Activated CD8-positive, alpha-beta T cell treated with anti-CD3 and anti-CD28 coated beads, Interleukin-2, amount 10 ng/mL, durations not matched to agents 7 days and 5 days (primary cell): ENCODE data around the gene CSK. TPM values are rescaled to one million over a fixed set of nuclear protein-coding genes. Genes with fewer than 3 reads are reported as not detected.

Experiments
- ATAC-seq: fragments of 150-1000 bp; cut with Tn5 transposase; one replicate; pipeline ENCODE4 v1.10.0; 2021; ENCODE audit warnings: moderate library complexity
- CTCF ChIA-PET: fragments of 350-600 bp; sonication (Branson Sonifier 250); formaldehyde crosslinking; loops from one replicate; lab custom pipeline; 2021; ENCODE audit warnings: antibody characterized with exemption; lab: Charles Lee
- POLR2A ChIA-PET: fragments of 350-600 bp; sonication (Branson Sonifier 250); formaldehyde crosslinking; loops from one replicate; lab custom pipeline; 2021; ENCODE audit warnings: antibody characterized with exemption; lab: Charles Lee
- DNase-seq: peaks from one replicate; pipeline ENCODE4 v3.0.0-alpha.2; 2020
- H3K27ac Mint-ChIP-seq: one replicate; pipeline ENCODE4 v1.8.0; 2021; ENCODE audit warnings: mild to moderate bottlenecking, mixed read lengths
- H3K27me3 Mint-ChIP-seq: one replicate; pipeline ENCODE4 v1.8.0; 2021; ENCODE audit warnings: low read depth, mixed read lengths
- H3K36me3 Mint-ChIP-seq: one replicate; pipeline ENCODE4 v1.8.0; 2021; ENCODE audit warnings: low read depth, mixed read lengths
- H3K4me1 Mint-ChIP-seq: one replicate; pipeline ENCODE4 v1.8.0; 2021; ENCODE audit warnings: low read depth, mixed read lengths
- H3K4me3 Mint-ChIP-seq: one replicate; pipeline ENCODE4 v1.8.0; 2021; ENCODE audit warnings: mild to moderate bottlenecking, mixed read lengths
- H3K9me3 Mint-ChIP-seq: one replicate; pipeline ENCODE4 v1.8.0; 2022; ENCODE audit warnings: mixed read lengths; ENCODE audit not compliant: insufficient read depth
- microRNA-seq: library from miRNA; unstranded; fragments of <30 nt; microRNA quantifications from one replicate; pipeline ENCODE4 v1.2.0, GENCODE V29; 2022
- total RNA-seq, 2 experiments: library from RNA; stranded (reverse); gene quantifications; one replicate each; pipeline ENCODE4 v1.2.3, GENCODE V29; 2021

CSK gene
- total RNA-seq, 2 experiments from 2014 or later, result 314 to 330 TPM

GRCh38 chr15:74843891-74844299 lies 62.0 kb downstream of the CSK start:
- POLR2A ChIA-PET, result interaction anchor here (0.7 to 3.4 kb wide), 10 partner anchors 14 to 63 kb away, joined by 3 to 24 read pairs (median 4); partner anchors contain the start of genes CPLX3, CSK and FAM219B
- Mint-ChIP-seq H3K4me1 (peaks cover 49% of the 10 kb centered on the region), H3K27me3 (no peaks in the 10 kb centered on the region), H3K27ac (peak overlapping the region; percentile 93), H3K36me3 (peaks cover 61% of the 10 kb centered on the region), H3K4me3 (peak overlapping the region; percentile 77), H3K9me3 (no peaks in the 10 kb centered on the region)
- CTCF ChIA-PET, result interaction anchor here (1.0 to 8.4 kb wide), 13 partner anchors 8 to 73 kb away, joined by 3 to 75 read pairs (median 11); partner anchors contain the start of gene FAM219B
- no peak for DNase-seq
- no peak for ATAC-seq

DNA sequence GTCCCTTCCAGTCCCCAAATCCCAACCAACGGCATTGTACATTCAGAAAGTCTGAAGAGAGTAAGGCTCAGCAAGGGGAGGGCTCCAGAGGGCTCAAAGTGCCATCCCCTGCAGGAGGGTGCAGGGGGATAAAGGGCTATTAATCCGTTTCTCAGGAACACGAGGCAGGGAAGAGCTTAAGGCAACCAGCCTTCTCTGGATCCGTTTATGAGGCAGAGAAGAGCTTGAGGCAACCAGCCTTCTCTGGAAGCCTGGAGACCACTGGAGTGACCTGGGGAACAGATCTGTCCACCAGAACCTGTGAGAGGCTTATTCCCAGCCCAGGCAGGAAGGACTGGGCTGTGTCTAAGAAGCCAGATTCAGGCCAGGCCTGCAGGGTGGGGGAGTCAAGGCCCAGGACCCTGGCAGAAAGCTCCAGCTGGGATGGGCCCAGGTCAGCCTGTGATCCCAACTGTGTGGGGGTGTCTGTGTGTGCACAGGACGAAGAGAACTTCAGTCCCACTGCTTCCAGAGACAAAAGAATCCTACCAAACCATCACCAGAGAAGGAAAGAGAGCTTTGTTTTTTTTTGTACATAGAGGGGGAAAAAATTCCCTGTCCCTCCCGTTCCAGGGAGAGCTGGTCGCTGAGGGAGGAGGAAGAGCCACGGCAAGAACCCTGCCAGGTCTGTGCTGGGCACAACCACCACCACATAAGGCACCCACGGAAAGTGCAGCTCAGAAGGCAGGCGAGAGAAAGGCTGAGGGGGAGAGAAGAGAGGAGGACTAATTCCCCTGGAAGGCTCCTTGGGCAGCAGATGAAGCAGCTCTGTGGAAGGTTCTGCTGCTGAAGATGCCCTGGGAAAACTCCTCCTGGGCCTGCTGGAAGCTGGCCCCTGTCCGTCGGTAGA lies 62.7 kb downstream of the CSK start:
- CTCF ChIA-PET, result interaction anchor here (0.6 to 8.4 kb wide), 17 partner anchors 9 to 210 kb away, joined by 3 to 75 read pairs (median 5); partner anchors contain the start of genes COX5A, FAM219B and SCAMP2
- Mint-ChIP-seq H3K9me3 (no peaks in the 10 kb centered on the region), H3K4me1 (peaks cover 49% of the 10 kb centered on the region), H3K27ac (peak overlapping the region; percentile 93), H3K4me3 (peak overlapping the region; percentile 46), H3K36me3 (peaks cover 60% of the 10 kb centered on the region), H3K27me3 (no peaks in the 10 kb centered on the region)
- ATAC-seq (peak; percentile 2), DNase-seq (peak; percentile 36)
- POLR2A ChIA-PET, result interaction anchor here (0.6 to 3.4 kb wide), 20 partner anchors 14 to 456 kb away, joined by 3 to 24 read pairs (median 3); partner anchors contain the start of genes COX5A, CPLX3, CSK and FAM219B

DNA sequence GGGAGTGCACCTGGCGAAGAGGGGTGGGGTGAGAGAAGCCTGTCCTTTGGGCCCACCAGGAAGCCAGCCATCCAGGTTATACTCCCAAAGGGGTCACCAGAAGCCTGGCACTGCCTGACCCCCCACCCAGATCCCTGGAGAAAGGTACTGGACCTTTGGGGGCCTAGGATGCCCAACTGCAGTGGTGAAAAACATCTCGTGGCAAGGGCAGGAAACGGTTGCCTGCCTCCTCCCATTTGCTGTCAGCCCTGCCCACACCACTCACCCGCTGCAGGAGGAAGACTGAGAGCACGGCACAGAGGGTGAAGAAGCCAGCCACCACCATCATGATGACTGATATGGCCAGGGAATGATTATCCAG lies 63.3 kb downstream of the CSK start:
- Mint-ChIP-seq H3K27me3 (no peaks in the 10 kb centered on the region), H3K4me1 (peaks cover 49% of the 10 kb centered on the region), H3K36me3 (peaks cover 64% of the 10 kb centered on the region), H3K27ac (peak overlapping the region; percentile 93), H3K4me3 (peak overlapping the region; percentile 46), H3K9me3 (no peaks in the 10 kb centered on the region)
- ATAC-seq (peak; percentile 54), DNase-seq (peak; percentile 80)
- ChIA-PET POLR2A (interaction anchor here (0.6 to 3.4 kb wide), 14 partner anchors 13 to 457 kb away, joined by 3 to 24 read pairs (median 4); partner anchors contain the start of genes COX5A, CPLX3, CSK and MPI), CTCF (interaction anchor here (0.6 to 8.4 kb wide), 15 partner anchors 13 to 210 kb away, joined by 3 to 75 read pairs (median 5); partner anchors contain the start of genes COX5A, FAM219B and SCAMP2)

GRCh38 chr15:74845581-74845980 lies 63.7 kb downstream of the CSK start:
- Mint-ChIP-seq H3K9me3 (no peaks in the 10 kb centered on the region), H3K36me3 (peaks cover 64% of the 10 kb centered on the region), H3K4me1 (peaks cover 49% of the 10 kb centered on the region), H3K27ac (peak overlapping the region; percentile 93), H3K27me3 (no peaks in the 10 kb centered on the region), H3K4me3 (peak overlapping the region; percentile 46)
- ATAC-seq (peak; percentile 15), DNase-seq (peak; percentile 63)
- POLR2A ChIA-PET, result interaction anchor here (0.6 to 3.4 kb wide), 7 partner anchors 24 to 457 kb away, joined by 3 to 24 read pairs (median 3); partner anchors contain the start of genes COX5A, MPI and PPCDC
- CTCF ChIA-PET, result interaction anchor here (0.9 to 8.4 kb wide), 7 partner anchors 22 to 211 kb away, joined by 3 to 75 read pairs (median 5); no protein-coding TSS in a partner anchor

GRCh38 chr15:74847432-74847831 lies 65.6 kb downstream of the CSK start:
- ChIA-PET CTCF (interaction anchor here (2.3 to 8.4 kb wide), 3 partner anchors 23 to 79 kb away, joined by 6 to 75 read pairs (median 26); no protein-coding TSS in a partner anchor), POLR2A (interaction anchor here (2.4 kb wide), 1 partner anchor 11 kb away, joined by 8 read pairs; no protein-coding TSS in a partner anchor)
- Mint-ChIP-seq H3K27me3 (no peaks in the 10 kb centered on the region), H3K36me3 (peaks cover 60% of the 10 kb centered on the region), H3K4me3 (no peak overlapping the region), H3K4me1 (peaks cover 32% of the 10 kb centered on the region), H3K27ac (peak overlapping the region; percentile 67), H3K9me3 (no peaks in the 10 kb centered on the region)
- no peak for DNase-seq
- ATAC-seq, result no peak

DNA sequence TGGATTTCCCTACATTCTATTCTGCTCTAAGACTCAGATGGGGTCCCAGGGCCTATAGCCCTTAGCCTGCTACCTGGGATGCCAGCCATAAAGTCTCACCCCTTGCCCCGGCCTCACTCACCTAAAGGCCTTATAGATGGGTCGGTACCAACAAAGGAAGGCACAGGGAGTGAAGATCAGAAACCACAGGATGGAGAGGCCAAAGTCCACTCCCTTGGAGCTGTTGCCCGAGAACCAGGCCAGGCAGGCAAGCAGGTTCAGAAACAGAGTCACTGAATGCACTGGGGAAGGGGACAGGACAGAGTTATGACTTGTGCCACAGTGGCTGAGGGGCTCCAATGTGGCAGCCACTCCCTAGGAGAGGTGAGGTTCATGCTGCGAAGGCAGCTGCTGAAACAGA lies 68.5 kb downstream of the CSK start:
- CTCF ChIA-PET, result interaction anchor here (1.4 kb wide), 1 partner anchor 51 kb away, joined by 3 read pairs; no protein-coding TSS in a partner anchor
- Mint-ChIP-seq H3K27ac (no peak overlapping the region), H3K36me3 (peaks cover 54% of the 10 kb centered on the region), H3K4me1 (peaks cover 11% of the 10 kb centered on the region), H3K9me3 (no peaks in the 10 kb centered on the region), H3K27me3 (no peaks in the 10 kb centered on the region), H3K4me3 (no peak overlapping the region)
- ATAC-seq, result no peak
- POLR2A ChIA-PET, result no interaction called here
- DNase-seq, result no peak

DNA sequence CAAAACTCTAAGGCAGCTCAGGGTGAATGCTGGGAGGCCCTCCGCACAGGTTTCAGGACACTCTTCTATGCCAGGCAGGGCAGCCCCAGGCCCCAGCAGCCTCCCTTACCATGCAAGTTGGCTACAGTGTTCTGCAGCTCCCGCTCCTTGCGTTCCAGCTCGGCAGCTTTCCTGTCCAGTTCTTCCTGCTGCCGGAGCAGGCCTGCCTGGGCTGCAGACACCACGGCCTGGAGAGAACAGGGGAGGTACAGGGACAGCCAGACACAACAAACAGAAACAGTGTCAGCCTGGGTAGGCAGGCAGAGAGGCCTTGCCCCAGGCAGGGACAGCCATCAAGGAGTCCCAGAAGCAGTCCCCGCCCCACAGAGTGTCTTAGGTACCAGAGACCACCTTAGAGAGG lies 70.1 kb downstream of the CSK start:
- DNase-seq (no peak), ATAC-seq (no peak)
- peaks cover 9% of the 10 kb centered on the region for H3K4me1 Mint-ChIP-seq
- ChIA-PET CTCF (interaction anchor here (0.8 kb wide), 1 partner anchor 50 kb away, joined by 4 read pairs; no protein-coding TSS in a partner anchor), POLR2A (interaction anchor here (0.6 kb wide), 1 partner anchor 21 kb away, joined by 3 read pairs; the partner anchor contains the start of gene SCAMP2)
- no peak overlapping the region for H3K4me3 Mint-ChIP-seq
- H3K36me3 Mint-ChIP-seq, result peaks cover 51% of the 10 kb centered on the region
- no peak overlapping the region for H3K27ac Mint-ChIP-seq
- H3K9me3 Mint-ChIP-seq, result no peaks in the 10 kb centered on the region
- no peaks in the 10 kb centered on the region for H3K27me3 Mint-ChIP-seq

Small RNAs within 50 kb of the gene (microRNA-seq; reads per million reads assigned to microRNA genes)
- gene MIR4513 (not detected), gene MIR6882 (7.5 reads per million, percentile 15 among the genes with 10 or more reads in this experiment)

Other genes with a start within 250 kb of the CSK start
- gene ARID3B, start 240.9 kb upstream of the CSK start, total RNA-seq, result 10 to 100 TPM; 39.8 to 40.1 TPM
- 100 to 1,000 TPM; 125 to 128 TPM for gene CLK3, start 166.2 kb upstream of the CSK start, total RNA-seq
- gene EDC3, start 86.1 kb upstream of the CSK start, total RNA-seq, result 10 to 100 TPM; 40.4 to 41.6 TPM
- gene CYP1A1, start 56.6 kb upstream of the CSK start, total RNA-seq, result 1 to 10 TPM; 4.7 to 4.8 TPM
- not detected for gene CYP1A2, start 33.2 kb upstream of the CSK start, total RNA-seq
- 1 to 10 TPM in 1 of 2 experiments, under 1 TPM in 1; 0.47 to 1.0 TPM for gene LMAN1L, start 30.8 kb downstream of the CSK start, total RNA-seq
- gene CPLX3, start 44.5 kb downstream of the CSK start, total RNA-seq, result not detected
- 10 to 100 TPM; 56.9 to 58.0 TPM for gene ULK3, start 61.1 kb downstream of the CSK start, total RNA-seq
- 100 to 1,000 TPM in 1 of 2 experiments, 10 to 100 TPM in 1; 96.9 to 105 TPM for gene SCAMP2, start 91.3 kb downstream of the CSK start, total RNA-seq
- 10 to 100 TPM; 55.7 to 56.7 TPM for gene MPI, start 108.0 kb downstream of the CSK start, total RNA-seq
- 10 to 100 TPM; 61.3 to 72.5 TPM for gene FAM219B, start 124.8 kb downstream of the CSK start, total RNA-seq
- 100 to 1,000 TPM; 305 to 313 TPM for gene COX5A, start 156.0 kb downstream of the CSK start, total RNA-seq
- gene RPP25, start 174.7 kb downstream of the CSK start, total RNA-seq, result 1 to 10 TPM; 6.5 to 7.2 TPM
- 1 to 10 TPM; 1.1 TPM for gene SCAMP5, start 213.5 kb downstream of the CSK start, total RNA-seq
- gene PPCDC, start 241.5 kb downstream of the CSK start, total RNA-seq, result 10 to 100 TPM; 27.3 to 29.1 TPM